Right lobe of liver (tissue), 4 donors: Measurements from ENCODE around the gene MYLK4.
A peak's percentile ranks its signal among the peaks of the same experiment; 100 is the strongest.

Experiments
- POLR2A ChIP-seq: fragments of 450-650 bp; IDR thresholded peaks from one replicate; pipeline ENCODE4 v1.6.1; 2017; ENCODE audit warnings: antibody characterized with exemption, mild to moderate bottlenecking
- TF ChIP-seq, protein P1 (sequence below), 4 donors: fragments of 200-600 bp in 3 of 4; fragments of 450-650 bp in 1 of 4; IDR thresholded peaks; one replicate each; pipeline versions ENCODE4 v1.5.1 to v1.8.0; 2016 to 2022; ENCODE audit warnings: antibody characterized with exemption in 4 of 4, mild to moderate bottlenecking in 2 of 4
- donor health status: DM: no; HTN: no; CAD: no.
- donor health status: DM: no; HTN: no; CAD: no.
- donor health status: DM: no; HTN: yes; CAD: no.

DNA sequence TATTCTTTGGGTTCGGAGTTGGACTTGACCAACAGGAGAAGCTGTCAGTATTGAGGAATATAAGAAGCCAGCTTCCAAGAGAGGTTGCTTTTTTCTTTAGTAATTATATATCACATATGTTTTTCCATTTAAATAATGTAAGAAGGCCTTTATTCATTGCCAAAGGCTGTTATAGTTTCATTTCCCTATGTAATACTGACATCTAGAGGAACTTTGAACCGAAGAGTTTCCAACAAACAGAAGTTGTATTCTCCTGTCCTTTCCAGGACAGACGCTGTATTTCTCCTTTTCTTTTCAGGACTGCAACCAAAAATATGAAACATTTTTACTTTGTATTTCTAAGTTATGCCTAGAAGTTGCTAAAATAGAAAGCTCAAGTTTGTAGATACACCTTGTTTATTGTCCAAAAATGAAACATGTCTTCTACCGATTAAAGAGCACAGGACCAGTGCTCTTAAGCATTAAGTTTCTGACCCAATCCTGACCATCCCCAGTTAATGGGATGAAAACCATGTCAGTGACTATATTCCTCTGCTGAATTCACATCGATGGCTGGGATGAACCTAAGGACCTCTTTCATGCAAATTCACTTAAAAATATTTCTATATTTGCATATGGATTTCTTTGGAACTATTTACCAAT, 55.1 kb downstream of the MYLK4 start:
- TF ChIP-seq, protein P1, sequence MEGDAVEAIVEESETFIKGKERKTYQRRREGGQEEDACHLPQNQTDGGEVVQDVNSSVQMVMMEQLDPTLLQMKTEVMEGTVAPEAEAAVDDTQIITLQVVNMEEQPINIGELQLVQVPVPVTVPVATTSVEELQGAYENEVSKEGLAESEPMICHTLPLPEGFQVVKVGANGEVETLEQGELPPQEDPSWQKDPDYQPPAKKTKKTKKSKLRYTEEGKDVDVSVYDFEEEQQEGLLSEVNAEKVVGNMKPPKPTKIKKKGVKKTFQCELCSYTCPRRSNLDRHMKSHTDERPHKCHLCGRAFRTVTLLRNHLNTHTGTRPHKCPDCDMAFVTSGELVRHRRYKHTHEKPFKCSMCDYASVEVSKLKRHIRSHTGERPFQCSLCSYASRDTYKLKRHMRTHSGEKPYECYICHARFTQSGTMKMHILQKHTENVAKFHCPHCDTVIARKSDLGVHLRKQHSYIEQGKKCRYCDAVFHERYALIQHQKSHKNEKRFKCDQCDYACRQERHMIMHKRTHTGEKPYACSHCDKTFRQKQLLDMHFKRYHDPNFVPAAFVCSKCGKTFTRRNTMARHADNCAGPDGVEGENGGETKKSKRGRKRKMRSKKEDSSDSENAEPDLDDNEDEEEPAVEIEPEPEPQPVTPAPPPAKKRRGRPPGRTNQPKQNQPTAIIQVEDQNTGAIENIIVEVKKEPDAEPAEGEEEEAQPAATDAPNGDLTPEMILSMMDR (IDR thresholded peaks at IDR 0.05): peak; percentile 15 to 58 (median 49)
- TF ChIP-seq POLR2A: no peak
